ENCODE measurements around the gene IFI27L1.

Gene IFI27L1

GRCh38 chr14:94099006-94099405, 17.9 kb downstream of the IFI27L1 start:
- DNase-seq (ENCODE audit: low spot score) = no peak
- TF ChIP-seq CTCF (IDR thresholded peaks at IDR 0.05; ENCODE audit: extremely low read depth, missing control alignments) = no peak

- no peak for DNase-seq (ENCODE audit: low spot score)
- TF ChIP-seq CTCF (IDR thresholded peaks at IDR 0.05; ENCODE audit: extremely low read depth, missing control alignments) = no peak
Observed at GRCh38 chr14:94100847-94101246, 19.7 kb downstream of the IFI27L1 start.

- TF ChIP-seq CTCF (IDR thresholded peaks at IDR 0.05; ENCODE audit: extremely low read depth, missing control alignments) = no peak
- no peak for DNase-seq (ENCODE audit: low spot score)
Observed at GRCh38 chr14:94101748-94102147, 20.6 kb downstream of the IFI27L1 start.

GRCh38 chr14:94102768-94103482, 21.8 kb downstream of the IFI27L1 start:
- DNase-seq (ENCODE audit: low spot score) = no peak
- TF ChIP-seq CTCF (IDR thresholded peaks at IDR 0.05; ENCODE audit: extremely low read depth, missing control alignments) = no peak

GRCh38 chr14:94103554-94104150, 22.5 kb downstream of the IFI27L1 start:
- DNase-seq (ENCODE audit: low spot score) = no peak
- no peak for TF ChIP-seq CTCF (IDR thresholded peaks at IDR 0.05; ENCODE audit: extremely low read depth, missing control alignments)

- TF ChIP-seq CTCF (IDR thresholded peaks at IDR 0.05; ENCODE audit: extremely low read depth, missing control alignments) = no peak
Observed at GRCh38 chr14:94104731-94105130, 23.6 kb downstream of the IFI27L1 start.

GRCh38 chr14:94109915-94110250, 28.8 kb downstream of the IFI27L1 start:
- DNase-seq (ENCODE audit: low spot score) = no peak
- no peak for TF ChIP-seq CTCF (IDR thresholded peaks at IDR 0.05; ENCODE audit: extremely low read depth, missing control alignments)

More at GRCh38 chr14:94104731-94105130, 23.6 kb downstream of the IFI27L1 start:
- no peak for DNase-seq (ENCODE audit: low spot score)
